ENCODE data around the gene NUDT16L1.

NUDT16L1 gene

GRCh38 chr16:4678596-4678995 lies 14.8 kb upstream of the NUDT16L1 start:
- in situ Hi-C loops (cut with MboI; ENCODE audit: low pct_unique_long_range_greater_than_20kb, low sequenced_read_pairs, unreplicated experiment) = no loop called here
- no peak for TF ChIP-seq CTCF (IDR thresholded peaks at IDR 0.05; ENCODE audit: extremely low read depth, insufficient read depth, missing control alignments)

DNA sequence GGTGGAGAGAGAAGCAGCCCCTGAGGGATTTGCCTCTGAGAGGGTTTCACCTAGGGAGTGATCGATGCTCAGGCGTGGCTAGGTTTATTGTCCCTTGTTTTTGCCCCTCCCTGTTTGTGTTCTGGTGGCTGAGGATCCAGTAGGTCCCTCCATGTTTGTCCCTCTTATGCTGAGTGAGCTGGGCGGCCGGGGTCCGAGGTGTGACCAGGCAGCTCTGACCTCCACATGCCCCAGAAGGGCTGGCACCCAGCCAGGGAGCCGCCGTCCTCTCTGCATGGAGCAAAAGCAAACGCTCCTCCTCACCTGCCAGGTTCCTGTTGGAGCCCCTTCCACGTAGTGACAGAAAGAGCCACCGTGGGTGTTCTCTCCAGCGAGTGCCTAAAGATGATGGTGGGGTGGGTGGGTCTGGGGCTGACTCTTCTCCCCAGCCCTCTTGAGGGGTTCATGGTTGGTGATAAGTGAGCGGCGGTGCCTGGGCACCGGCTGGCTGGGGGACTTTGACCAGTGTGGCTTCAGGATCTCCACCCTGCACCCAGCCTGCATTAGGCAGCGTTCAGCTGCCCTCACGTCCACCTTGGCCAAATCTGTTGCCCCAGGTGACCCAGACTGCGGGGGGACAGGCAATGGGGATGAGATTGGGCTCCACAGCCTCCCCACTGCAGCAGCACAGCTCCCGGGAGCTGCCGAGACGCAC lies 14.1 kb upstream of the NUDT16L1 start:
- no peak for TF ChIP-seq CTCF (IDR thresholded peaks at IDR 0.05; ENCODE audit: extremely low read depth, insufficient read depth, missing control alignments)
- DNase-seq (ENCODE audit: low spot score) = no peak
- in situ Hi-C loops (cut with MboI; ENCODE audit: low pct_unique_long_range_greater_than_20kb, low sequenced_read_pairs, unreplicated experiment) = no loop called here

More at GRCh38 chr16:4678596-4678995, 14.8 kb upstream of the NUDT16L1 start:
- DNase-seq (ENCODE audit: low spot score) = no peak

- DNase-seq (ENCODE audit: low spot score) = no peak
- in situ Hi-C loops (cut with MboI; ENCODE audit: low pct_unique_long_range_greater_than_20kb, low sequenced_read_pairs, unreplicated experiment) = no loop called here
- no peak for TF ChIP-seq CTCF (IDR thresholded peaks at IDR 0.05; ENCODE audit: extremely low read depth, insufficient read depth, missing control alignments)
Measured at GRCh38 chr16:4679850-4680636, 13.3 kb upstream of the NUDT16L1 start.

GRCh38 chr16:4680673-4681470 lies 12.5 kb upstream of the NUDT16L1 start:
- in situ Hi-C loops (cut with MboI; ENCODE audit: low pct_unique_long_range_greater_than_20kb, low sequenced_read_pairs, unreplicated experiment) = no loop called here
- DNase-seq (ENCODE audit: low spot score) = no peak
- no peak for TF ChIP-seq CTCF (IDR thresholded peaks at IDR 0.05; ENCODE audit: extremely low read depth, insufficient read depth, missing control alignments)

DNA sequence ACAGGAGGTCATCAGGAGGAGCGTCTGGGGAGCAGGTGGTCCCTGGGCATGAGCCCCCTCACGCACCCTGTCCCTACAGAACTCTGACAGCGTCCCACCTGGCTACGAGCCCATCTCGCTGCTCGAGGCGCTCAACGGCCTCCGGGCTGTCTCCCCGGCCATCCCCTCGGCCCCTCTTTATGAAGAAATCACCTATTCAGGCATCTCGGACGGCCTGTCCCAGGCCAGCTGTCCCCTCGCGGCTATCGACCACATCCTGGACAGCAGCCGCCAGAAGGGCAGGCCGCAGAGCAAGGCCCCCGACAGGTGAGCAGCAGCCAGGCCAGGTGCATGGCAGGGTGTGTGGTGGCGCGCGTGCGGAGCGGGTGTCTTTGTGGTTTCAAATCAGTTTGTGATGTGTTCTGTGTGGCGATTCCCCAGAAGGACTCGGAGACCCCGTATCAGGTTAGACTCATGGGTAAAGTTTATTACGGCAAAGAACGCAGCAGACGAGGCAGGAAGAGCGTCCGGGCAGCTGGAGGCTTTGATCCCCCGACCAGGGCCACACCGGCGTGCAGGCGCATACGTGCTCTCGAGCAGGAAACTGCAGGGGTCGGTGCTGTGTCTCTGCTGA lies 11.8 kb upstream of the NUDT16L1 start:
- TF ChIP-seq CTCF (IDR thresholded peaks at IDR 0.05; ENCODE audit: extremely low read depth, insufficient read depth, missing control alignments) = no peak
- in situ Hi-C loops (cut with MboI; ENCODE audit: low pct_unique_long_range_greater_than_20kb, low sequenced_read_pairs, unreplicated experiment) = no loop called here
- DNase-seq (ENCODE audit: low spot score) = no peak

DNA sequence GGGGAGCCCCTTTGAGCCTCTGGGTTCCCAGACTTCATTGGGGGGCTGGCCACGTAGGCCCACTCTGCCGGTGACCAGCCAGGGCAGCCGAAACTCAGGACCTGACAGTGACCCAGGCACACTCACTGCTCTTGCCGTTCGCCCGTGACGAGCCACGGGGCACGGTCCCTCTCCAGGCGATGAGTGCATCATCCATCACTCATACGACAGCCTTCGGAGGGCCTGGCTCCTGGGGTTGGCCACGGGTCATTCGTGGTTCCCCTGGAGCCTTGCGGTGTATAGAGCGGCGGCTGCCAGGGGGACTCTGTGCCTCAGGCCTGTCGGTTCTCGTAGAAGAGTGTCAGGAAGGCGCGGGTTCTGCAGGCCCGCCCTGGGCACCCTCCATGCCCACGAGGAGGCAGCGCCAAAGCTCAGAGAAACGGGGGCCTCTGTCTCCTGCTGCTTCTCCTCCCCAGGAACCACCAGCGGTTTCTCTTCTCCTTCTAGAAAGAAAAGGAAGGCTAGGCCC lies 11.2 kb upstream of the NUDT16L1 start:
- no peak for TF ChIP-seq CTCF (IDR thresholded peaks at IDR 0.05; ENCODE audit: extremely low read depth, insufficient read depth, missing control alignments)
- no peak for DNase-seq (ENCODE audit: low spot score)
- in situ Hi-C loops (cut with MboI; ENCODE audit: low pct_unique_long_range_greater_than_20kb, low sequenced_read_pairs, unreplicated experiment) = no loop called here
